ENCODE results near the gene ASCL1.

- TF ChIP-seq CTCF (conservative IDR thresholded peaks at IDR 0.05), result no peak
- no peak for TF ChIP-seq EZH2 (IDR thresholded peaks at IDR 0.05; ENCODE audit: low read depth)
These were observed 1.3 kb upstream of the ASCL1 start for GRCh38 chr12:102955926-102956737.

All from PC-9 (cell line).